GM12801 (cell line): ENCODE data around the gene RNF113B.

Experiments used
- CTCF ChIP-seq: IDR thresholded peaks from one replicate; pipeline ENCODE4 v1.5.1; 2011; ENCODE audit warnings: control low read depth; ENCODE audit not compliant: insufficient read length; ENCODE audit errors: extremely low read depth

The RNF113B gene

GRCh38 chr13:98204546-98204945 lies 27.5 kb upstream of the RNF113B start:
- no peak for TF ChIP-seq CTCF

GRCh38 chr13:98203646-98204326 lies 26.7 kb upstream of the RNF113B start:
- TF ChIP-seq CTCF: no peak

- no peak for TF ChIP-seq CTCF
Observed at GRCh38 chr13:98201984-98202383, 24.9 kb upstream of the RNF113B start.

GRCh38 chr13:98201189-98201588 lies 24.1 kb upstream of the RNF113B start:
- no peak for TF ChIP-seq CTCF

- TF ChIP-seq CTCF: no peak
Observed at GRCh38 chr13:98200211-98200878, 23.3 kb upstream of the RNF113B start.

- no peak for TF ChIP-seq CTCF
Observed at GRCh38 chr13:98199480-98199879, 22.4 kb upstream of the RNF113B start.

GRCh38 chr13:98198683-98199082 lies 21.6 kb upstream of the RNF113B start:
- TF ChIP-seq CTCF: no peak
